Thoracic aorta (tissue), 2 donors: ENCODE measurements around the gene ZDHHC14. TPM values are rescaled to one million over a fixed set of nuclear protein-coding genes. Genes with fewer than 3 reads are reported as not detected.

Experiments
- ATAC-seq: fragments of 150-250 bp; one replicate; pipeline ENCODE4 v1.8.0; 2017; ENCODE audit warnings: low read depth; ENCODE audit not compliant: insufficient number of reproducible peaks, low FRiP score
- DNase-seq: peaks from one replicate; pipeline ENCODE4 v3.0.0-alpha.2; 2020; ENCODE audit warnings: low spot score
- H3K27ac ChIP-seq, 2 donors: fragments of 200-600 bp; sonication (generic); 1 replicate in 1 of 2; 2 replicates in 1 of 2; pipeline ENCODE4 v1.5.1; 2016; ENCODE audit warnings: mild to moderate bottlenecking in 2 of 2, moderate library complexity in 2 of 2
- H3K27me3 ChIP-seq: fragments of 200-600 bp; sonication (generic); replicated peaks from 2 replicates; pipeline ENCODE4 v1.6.0; 2016; ENCODE audit warnings: mild to moderate bottlenecking; ENCODE audit not compliant: insufficient read depth
- H3K36me3 ChIP-seq: fragments of 200-600 bp; sonication (generic); one replicate; pipeline ENCODE4 v1.5.1; 2016
- H3K4me1 ChIP-seq, 2 donors: fragments of 200-600 bp; sonication (generic); 1 replicate in 1 of 2; 2 replicates in 1 of 2; pipeline versions ENCODE4 v1.5.1 to v1.6.0; 2016; ENCODE audit warnings: low read depth in 2 of 2, mild to moderate bottlenecking in 1 of 2; ENCODE audit not compliant: control insufficient read depth in 1 of 2
- H3K4me3 ChIP-seq: fragments of 200-600 bp; sonication (generic); 2 replicates; pipeline ENCODE4 v1.5.1; 2016; ENCODE audit warnings: mild to moderate bottlenecking
- H3K9me3 ChIP-seq: fragments of 200-600 bp; sonication (generic); 2 replicates; pipeline ENCODE4 v1.5.1; 2016
- total RNA-seq, 2 donors: library from RNA; depleted of rRNA; stranded (reverse); fragments of >200 nt; gene quantifications; one replicate each; pipeline versions ENCODE4 v1.1.0 to v1.2.3, GENCODE V29; 2016
- TF ChIP-seq, protein P1 (sequence below): fragments of 200-600 bp; sonication (generic); IDR thresholded peaks from one replicate; pipeline ENCODE4 v1.5.1; 2019; ENCODE audit warnings: antibody characterized with exemption

The ZDHHC14 gene
- total RNA-seq, 2 donors from 2014 or later: 20.0 to 31.1 TPM

DNA sequence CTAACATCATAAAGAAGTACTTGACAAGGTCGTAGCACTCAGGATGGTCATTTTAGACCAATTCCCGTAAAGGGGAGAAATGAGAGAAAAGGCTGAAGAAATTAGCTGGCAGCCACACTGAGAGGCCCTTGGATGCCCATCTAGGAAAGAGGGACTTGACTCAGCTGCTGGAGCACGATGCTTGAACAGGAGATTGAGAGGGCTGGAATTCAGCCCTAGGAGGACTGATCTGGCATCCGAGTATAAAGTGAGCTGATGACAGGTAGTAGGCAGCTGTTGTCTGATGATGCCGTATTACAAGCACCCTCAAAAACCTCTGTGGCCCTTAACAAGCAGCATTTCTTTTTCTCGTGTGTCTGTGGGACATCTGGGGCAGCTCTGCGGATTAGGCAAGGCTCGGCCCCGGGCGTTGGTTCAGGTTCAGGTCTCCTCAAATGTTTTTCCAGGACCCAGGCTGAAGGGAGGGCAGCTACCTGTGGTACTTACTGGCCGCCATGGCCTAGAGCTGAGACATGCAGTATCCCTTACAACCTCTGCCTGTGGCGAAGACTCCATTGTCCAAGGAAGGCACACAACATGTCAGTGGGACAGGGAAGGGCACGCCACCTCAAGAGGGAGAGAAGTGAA, 222.4 kb downstream of the ZDHHC14 start:
- no peaks in the 10 kb centered on the region for H3K27me3 ChIP-seq
- ATAC-seq (no peak), DNase-seq (no peak)
- TF ChIP-seq, protein P1, sequence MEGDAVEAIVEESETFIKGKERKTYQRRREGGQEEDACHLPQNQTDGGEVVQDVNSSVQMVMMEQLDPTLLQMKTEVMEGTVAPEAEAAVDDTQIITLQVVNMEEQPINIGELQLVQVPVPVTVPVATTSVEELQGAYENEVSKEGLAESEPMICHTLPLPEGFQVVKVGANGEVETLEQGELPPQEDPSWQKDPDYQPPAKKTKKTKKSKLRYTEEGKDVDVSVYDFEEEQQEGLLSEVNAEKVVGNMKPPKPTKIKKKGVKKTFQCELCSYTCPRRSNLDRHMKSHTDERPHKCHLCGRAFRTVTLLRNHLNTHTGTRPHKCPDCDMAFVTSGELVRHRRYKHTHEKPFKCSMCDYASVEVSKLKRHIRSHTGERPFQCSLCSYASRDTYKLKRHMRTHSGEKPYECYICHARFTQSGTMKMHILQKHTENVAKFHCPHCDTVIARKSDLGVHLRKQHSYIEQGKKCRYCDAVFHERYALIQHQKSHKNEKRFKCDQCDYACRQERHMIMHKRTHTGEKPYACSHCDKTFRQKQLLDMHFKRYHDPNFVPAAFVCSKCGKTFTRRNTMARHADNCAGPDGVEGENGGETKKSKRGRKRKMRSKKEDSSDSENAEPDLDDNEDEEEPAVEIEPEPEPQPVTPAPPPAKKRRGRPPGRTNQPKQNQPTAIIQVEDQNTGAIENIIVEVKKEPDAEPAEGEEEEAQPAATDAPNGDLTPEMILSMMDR: no peak
- peaks cover 2% of the 10 kb centered on the region for H3K36me3 ChIP-seq
- no peak overlapping the region for H3K4me3 ChIP-seq
- no peak overlapping the region for H3K27ac ChIP-seq
- H3K9me3 ChIP-seq: no peaks in the 10 kb centered on the region
- no peaks in the 10 kb centered on the region for H3K4me1 ChIP-seq

DNA sequence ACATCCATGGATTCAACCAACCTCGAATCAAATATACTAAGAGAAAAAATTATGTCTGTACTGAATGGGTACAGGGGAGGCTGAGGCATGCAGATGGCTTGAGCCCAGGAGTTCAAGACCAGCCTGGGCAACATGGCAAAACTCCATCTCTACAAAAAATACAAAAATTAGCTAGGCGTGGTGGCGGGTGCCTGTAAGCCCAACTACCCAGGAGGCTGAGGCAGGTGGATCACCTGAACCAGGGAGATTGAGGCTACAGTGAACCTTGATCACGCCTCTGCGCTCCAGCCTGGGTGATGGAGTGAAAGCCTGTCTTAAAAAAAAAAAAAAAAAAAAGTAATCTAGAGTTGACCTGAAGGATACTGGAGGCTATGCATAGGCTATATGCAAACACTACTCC, 223.0 kb downstream of the ZDHHC14 start:
- Histone ChIP-seq H3K27ac (no peak overlapping the region), H3K4me1 (no peaks in the 10 kb centered on the region), H3K27me3 (no peaks in the 10 kb centered on the region), H3K4me3 (no peak overlapping the region), H3K36me3 (peaks cover 2% of the 10 kb centered on the region), H3K9me3 (no peaks in the 10 kb centered on the region)
- no peak for ATAC-seq
- no peak for DNase-seq
- TF ChIP-seq, protein P1: no peak

DNA sequence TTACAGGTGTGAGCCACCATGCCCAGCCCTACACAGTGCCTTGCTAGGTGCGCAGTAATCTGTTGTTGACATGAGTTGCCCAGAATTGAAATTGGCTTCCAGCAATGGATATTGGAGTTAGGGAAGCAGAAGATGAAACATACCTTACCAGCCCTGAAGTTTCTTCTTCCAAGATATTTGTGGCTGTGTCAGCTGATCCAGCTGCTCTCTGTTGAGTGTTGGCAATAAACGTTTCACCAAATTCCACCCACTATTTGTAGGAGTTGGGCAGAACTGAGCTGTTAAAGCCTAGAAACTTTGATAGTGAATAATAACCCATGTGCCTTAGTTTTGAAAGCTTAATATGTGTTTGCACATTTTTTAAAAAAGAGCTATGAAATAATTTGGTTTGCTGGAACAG, 223.8 kb downstream of the ZDHHC14 start:
- ATAC-seq (no peak), DNase-seq (no peak)
- Histone ChIP-seq H3K9me3 (no peaks in the 10 kb centered on the region), H3K4me1 (no peaks in the 10 kb centered on the region), H3K27me3 (no peaks in the 10 kb centered on the region), H3K27ac (no peak overlapping the region), H3K4me3 (no peak overlapping the region), H3K36me3 (no peaks in the 10 kb centered on the region)
- TF ChIP-seq, protein P1: no peak

DNA sequence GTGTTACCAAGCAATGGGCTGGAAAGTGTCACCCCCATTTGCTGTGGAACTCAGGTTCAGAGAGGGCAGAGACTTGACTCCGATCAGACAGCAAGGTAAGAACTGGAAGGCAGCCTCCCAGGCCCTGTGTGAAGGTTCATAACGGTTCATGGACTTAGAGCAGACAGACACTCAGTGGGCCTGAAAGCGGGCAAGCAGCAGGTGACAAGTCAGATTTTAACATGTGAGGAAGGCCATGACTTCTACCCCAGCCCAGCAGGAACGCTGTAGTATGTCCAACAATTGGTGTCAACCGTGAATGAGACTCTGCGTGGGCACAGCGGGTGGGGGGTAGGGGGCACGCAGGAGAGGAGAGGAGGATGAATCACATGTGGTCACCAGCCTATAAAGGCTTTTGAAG, 224.5 kb downstream of the ZDHHC14 start:
- no peaks in the 10 kb centered on the region for H3K36me3 ChIP-seq
- DNase-seq (no peak), ATAC-seq (no peak)
- H3K27ac ChIP-seq: no peak overlapping the region
- TF ChIP-seq, protein P1: no peak
- no peaks in the 10 kb centered on the region for H3K9me3 ChIP-seq
- H3K4me1 ChIP-seq: no peaks in the 10 kb centered on the region
- no peaks in the 10 kb centered on the region for H3K27me3 ChIP-seq
- no peak overlapping the region for H3K4me3 ChIP-seq

DNA sequence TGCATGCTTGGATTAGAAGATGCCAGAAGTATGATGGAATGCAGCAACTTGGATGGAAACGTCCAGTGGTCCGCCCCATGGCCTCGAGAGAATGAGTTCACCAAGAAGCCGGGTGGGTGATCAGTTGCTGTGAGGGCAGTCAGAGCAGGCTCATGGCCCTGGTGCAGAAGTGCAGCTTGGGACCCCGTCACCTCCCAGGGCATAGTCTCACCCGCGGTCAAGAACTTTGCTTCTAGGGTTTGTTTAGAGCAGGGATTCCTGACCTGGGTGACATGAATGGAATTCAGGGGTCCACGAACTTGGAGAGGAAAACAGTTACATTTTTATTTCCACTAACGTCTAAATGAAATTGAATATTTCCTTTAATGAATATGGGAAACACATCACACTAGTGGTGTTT, 225.5 kb downstream of the ZDHHC14 start:
- Histone ChIP-seq H3K27me3 (no peaks in the 10 kb centered on the region), H3K27ac (no peak overlapping the region), H3K36me3 (no peaks in the 10 kb centered on the region), H3K4me1 (no peaks in the 10 kb centered on the region), H3K4me3 (no peak overlapping the region), H3K9me3 (no peaks in the 10 kb centered on the region)
- ATAC-seq (no peak), DNase-seq (no peak)
- TF ChIP-seq, protein P1: no peak
